Stomach (tissue), 4 donors: ENCODE results near the gene NSRP1.

Experiments
- EP300 ChIP-seq: sonication (generic); formaldehyde crosslinking; IDR thresholded peaks from one replicate; pipeline ENCODE4 v1.6.1; 2017; ENCODE audit warnings: antibody characterized with exemption
- POLR2A ChIP-seq, 4 donors: fragments of 450-650 bp; IDR thresholded peaks; one replicate each; pipeline ENCODE4 v1.6.1; 2016; ENCODE audit warnings: antibody characterized with exemption in 4 of 4, control low read depth in 2 of 4, mild to moderate bottlenecking in 1 of 4, moderate library complexity in 1 of 4
- POLR2AphosphoS5 ChIP-seq, 3 donors: sonication (generic); formaldehyde crosslinking; IDR thresholded peaks; one replicate each; pipeline ENCODE4 v1.6.1; 2016; ENCODE audit warnings: antibody characterized with exemption in 3 of 3
- TF ChIP-seq, protein P1 (sequence below), 7 experiments: fragments of 450-650 bp in 4 of 7; fragments of 200-600 bp in 3 of 7; sonication (generic) in 3 of 7; IDR thresholded peaks; one replicate each; pipeline ENCODE4 v1.5.1; 2016 to 2019; ENCODE audit warnings: antibody characterized with exemption in 7 of 7, control low read depth in 2 of 7, mild to moderate bottlenecking in 1 of 7

- TF ChIP-seq, protein P1, sequence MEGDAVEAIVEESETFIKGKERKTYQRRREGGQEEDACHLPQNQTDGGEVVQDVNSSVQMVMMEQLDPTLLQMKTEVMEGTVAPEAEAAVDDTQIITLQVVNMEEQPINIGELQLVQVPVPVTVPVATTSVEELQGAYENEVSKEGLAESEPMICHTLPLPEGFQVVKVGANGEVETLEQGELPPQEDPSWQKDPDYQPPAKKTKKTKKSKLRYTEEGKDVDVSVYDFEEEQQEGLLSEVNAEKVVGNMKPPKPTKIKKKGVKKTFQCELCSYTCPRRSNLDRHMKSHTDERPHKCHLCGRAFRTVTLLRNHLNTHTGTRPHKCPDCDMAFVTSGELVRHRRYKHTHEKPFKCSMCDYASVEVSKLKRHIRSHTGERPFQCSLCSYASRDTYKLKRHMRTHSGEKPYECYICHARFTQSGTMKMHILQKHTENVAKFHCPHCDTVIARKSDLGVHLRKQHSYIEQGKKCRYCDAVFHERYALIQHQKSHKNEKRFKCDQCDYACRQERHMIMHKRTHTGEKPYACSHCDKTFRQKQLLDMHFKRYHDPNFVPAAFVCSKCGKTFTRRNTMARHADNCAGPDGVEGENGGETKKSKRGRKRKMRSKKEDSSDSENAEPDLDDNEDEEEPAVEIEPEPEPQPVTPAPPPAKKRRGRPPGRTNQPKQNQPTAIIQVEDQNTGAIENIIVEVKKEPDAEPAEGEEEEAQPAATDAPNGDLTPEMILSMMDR (IDR thresholded peaks at IDR 0.05), result no peak
- TF ChIP-seq POLR2A (IDR thresholded peaks at IDR 0.05) (no peak), EP300 (no peak), POLR2AphosphoS5 (IDR thresholded peaks at IDR 0.05) (no peak)
Measured at GRCh38 chr17:30176855-30177254, 60.2 kb downstream of the NSRP1 start.
